NCI-H2029 (cell line): ENCODE data around the gene ZNF804B.
"Not testable (repeated sequence)": the region's sequence is repeated elsewhere in the genome, so short reads cannot be mapped to it uniquely, and the experiment has no call there.

ENCODE experiments used
- DNase-seq: peaks from one replicate; lab custom pipeline; 2025; lab: John Stamatoyannopoulos, UW

The ZNF804B gene

DNA sequence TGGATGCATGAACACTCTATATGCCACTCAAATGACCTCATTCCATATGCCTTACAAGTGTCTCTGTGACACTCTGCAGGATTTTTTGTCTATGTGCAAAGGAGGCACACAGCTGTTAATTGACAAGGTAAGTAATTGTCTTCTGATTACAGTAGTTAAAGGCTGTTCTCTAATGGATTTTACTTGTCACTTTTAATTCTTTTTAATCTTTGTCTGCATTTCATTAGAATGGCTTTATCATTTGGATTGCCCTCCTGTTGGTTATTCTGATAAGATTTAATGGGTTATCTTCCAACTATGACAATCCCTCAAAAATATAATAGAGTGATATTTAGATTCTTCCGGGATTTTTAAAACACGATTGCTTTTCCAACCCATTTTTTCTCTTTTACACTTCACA lies 326.1 kb downstream of the ZNF804B start:
- DNase-seq, result no peak

DNA sequence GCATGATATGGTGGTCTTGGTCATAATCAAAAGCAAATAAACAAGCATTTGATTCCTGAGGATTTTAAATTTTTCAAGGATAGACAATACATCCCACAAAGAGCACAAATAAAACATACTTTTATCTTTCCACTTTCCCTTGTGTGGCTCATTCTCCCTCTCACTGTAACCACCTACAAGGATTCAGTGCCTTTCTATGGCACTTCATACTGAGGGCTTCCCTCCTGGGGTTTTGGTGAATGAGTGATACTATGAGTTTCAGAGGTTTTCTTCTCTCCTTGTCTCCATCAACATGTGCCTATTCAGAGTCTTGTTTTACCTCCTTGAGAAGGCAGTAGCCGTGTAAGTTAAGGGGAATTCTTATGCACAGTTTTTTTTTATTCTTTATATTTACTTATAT lies 332.1 kb downstream of the ZNF804B start:
- no peak for DNase-seq

DNA sequence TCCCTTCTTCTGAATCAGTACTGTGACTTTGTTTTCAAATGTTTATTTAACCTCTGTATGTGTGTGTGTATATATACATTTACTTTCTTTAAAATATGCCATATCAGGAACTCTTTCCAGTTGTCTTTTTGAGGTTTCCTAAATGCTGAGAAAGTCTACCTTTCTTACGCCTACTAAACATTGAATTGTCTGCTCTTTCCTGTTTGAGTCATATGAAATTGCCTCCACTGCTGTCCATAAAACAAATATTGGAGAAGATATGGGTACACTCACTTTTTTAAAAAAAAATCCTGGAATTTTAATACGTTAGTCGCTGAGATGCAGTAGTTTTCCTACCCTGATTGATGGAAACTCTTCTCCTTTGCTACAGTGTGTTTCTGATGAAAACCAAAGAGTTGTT lies 334.8 kb downstream of the ZNF804B start:
- DNase-seq, result no peak

DNA sequence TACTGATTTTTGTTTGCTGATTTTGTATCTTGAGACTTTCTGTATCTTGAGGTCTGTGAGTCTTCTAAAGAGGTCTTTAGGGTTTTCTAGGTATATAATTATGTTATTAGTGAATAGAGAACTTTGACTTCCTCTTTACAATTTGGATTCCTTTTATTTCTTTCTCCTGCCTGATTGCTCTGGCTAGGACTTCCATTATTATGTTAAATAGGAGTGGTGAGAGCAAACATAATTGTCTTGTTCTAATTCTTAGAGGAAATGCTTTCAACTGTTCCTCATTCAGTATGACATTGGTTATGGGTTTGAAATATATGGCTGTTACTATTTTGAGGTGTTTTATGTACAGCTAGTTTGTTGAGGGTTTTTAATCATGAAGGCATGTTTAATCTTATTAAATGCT lies 344.1 kb downstream of the ZNF804B start:
- no peak for DNase-seq

DNA sequence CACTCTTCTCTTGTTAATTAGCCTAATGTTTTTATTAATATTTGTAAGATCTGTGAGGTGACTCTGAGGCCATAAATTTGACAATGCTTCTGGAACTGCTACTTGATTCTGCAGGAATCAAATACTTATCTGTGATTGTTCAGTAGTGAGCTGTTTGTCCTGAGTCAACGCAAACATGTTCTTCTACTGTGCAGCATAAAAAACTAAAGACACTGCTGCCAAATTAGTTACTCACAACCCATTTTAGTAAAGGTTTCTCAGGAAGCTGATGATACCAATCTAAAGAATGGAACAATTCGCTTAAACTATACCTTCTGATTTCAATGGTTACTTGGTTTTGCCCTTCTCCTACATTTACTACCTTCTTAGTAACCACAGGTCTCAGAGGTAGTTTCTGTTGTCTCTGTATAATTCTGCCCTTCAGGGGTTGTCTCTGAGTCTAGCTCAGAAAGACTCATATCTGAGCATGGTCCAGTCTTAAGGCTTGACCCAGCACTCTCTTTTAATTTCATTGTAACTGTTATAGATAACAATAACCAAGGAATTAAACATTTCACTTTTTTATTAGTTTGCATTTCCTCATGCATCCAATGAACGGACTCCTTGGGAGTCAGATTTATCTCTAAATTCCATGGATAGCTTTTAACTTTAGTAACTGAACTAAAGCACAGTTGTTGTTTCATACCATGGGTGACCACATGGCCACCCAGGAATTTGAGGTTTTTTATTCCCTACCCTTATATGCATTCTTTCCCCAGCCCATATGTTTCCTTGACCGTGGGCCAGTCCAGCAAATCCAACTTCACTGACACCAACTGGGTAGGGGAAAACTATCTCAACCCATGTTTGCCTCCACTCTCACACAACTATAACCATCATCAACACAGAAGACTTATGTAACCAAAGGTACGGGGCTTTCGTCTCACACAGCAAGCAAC lies 345.5 kb downstream of the ZNF804B start:
- DNase-seq, result no peak

DNA sequence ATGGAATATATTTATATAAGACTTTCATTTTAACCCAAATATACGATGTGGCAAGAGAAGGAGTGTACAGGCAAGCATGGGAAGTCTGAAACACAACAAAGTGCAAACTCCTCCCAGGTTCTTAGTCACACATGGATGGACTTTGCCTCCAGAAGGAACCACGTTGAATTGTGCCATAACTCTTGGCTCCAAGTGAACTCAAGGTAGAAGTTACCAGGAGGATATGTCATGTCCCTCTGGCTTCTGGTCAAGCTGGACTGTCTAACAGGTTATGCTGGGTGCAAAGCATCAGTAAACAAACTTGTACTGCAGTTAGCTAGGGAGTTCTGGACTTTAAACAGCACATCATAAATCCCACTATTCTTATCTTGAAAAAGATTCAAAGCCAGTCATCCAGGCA lies 364.4 kb downstream of the ZNF804B start:
- DNase-seq, result no peak

DNA sequence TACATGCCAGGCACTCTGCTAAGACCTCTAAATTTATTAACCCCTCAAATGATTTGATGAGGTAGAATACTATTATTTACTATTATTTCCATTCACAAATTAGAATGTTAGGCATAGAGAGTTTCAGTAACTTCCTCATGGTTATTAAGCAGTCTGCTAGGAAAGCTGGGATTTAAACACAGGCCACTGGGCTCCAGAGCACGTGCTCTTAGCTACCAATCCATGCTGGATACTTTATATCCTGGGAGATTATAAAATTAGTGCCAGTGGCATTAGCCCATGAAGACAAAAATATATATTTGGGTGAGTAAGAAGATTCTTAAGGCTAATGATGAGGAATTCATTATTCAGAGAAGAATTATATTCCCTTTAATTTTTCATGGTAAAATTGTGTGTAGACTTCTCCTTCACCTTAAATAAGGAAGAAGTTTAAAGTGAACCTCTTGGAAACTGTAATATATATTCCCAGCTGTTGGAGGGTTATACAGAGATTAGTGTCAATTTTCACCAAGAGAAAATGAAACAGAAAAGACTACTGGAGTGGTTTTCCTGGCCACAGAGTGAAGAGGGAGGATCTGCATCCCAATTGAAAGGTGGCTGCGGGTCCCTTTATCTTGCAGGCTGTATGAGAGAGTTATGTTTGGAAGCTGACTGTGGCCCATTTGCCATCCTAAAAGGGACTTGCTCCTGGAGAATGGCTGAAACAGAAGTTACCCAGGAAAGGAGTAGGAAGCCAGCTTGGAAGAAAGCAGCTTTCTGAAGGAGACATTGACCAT lies 370.3 kb downstream of the ZNF804B start:
- DNase-seq, result no peak

DNA sequence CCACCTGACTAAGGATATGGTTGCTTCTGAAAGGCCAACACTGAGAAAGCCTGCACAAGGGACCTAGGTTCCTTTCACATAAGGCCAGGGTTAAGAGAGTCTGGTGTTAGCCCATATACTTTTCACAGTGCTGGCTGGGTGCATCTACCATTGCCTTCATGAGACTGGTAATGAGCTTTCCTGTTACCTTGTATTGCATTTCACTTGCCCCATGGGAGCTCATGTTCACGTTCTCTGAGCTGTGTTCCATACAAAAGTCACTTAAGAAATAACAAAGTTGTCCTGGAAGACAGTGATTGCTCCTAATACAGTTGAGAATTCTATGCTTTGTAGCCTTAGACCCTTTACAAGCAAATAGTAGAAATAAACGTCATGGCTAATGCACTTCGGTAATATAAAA lies 373.9 kb downstream of the ZNF804B start:
- DNase-seq, result no peak

DNA sequence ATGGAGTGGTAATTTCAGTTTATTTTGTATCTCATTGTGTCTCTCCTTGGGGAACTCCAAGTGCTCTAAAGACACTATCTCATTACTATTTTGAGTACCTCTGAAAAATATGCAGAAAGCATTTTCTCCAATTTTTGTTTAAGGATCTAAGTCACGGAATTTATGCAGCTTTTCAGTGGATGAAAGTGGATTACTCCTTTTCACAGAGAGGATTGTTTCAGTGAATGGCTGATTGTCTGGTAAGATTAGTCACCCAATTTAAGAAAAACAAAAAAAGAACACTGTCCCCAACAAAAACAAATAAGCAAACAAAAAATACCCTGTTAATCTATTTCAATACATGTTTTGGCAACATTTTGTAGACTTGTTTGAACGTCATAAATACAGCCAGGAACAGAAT lies 374.3 kb downstream of the ZNF804B start:
- DNase-seq, result no peak

DNA sequence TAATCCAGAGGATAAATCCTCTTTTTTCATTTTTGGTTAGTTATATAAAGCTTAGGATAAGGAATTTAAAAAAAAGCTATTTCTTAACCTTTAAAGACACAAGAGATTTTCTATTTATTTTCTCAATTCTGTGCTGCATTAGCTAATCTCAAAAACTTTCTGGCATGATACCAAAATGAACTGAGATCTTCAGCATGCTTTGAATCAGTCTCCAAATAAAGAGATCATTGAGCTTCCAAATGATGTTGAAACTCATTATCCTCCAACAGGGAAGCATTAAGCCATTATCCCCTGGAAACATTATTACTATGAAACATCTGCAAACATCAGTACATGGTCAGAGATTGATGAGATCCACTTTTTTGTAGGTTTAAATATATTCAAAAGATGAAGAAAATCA lies 386.3 kb downstream of the ZNF804B start:
- DNase-seq, result no peak

DNA sequence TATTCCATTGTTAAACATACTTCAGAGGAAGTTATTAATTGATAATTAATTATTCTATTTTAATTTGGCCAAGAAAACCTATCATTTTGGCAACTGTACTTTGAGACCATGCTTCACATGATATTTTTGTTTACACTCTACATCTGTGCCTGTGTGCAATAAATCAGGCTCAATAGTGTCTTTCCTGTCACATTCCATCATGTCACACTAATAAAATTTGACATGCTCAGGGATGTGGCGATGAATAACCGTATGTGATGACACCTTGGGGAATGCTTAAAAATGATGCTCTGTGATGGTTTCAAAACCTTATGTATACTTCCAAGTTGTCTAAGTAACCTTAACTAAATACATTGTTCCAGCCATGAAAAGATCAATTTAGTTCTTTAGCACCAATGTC lies 400.6 kb downstream of the ZNF804B start:
- DNase-seq, result no peak

DNA sequence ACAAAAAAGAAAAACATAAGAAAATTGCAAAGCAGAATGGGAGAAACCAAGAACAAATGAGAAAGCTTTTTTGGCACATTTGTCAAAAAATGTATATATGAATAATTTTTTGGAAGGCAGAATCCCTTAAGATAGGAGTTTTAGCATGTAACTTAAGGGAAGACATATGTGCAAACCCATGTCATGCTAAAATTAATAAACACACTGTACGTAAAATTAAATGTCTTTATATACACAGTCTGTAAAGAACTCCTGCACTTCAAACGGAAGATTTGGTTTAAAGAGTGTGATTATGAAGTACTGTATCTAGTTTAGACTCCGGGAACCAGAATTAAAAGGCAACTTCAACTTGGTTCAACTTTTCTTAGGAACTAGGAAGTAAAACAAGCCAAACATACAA lies 405.9 kb downstream of the ZNF804B start:
- DNase-seq, result no peak

DNA sequence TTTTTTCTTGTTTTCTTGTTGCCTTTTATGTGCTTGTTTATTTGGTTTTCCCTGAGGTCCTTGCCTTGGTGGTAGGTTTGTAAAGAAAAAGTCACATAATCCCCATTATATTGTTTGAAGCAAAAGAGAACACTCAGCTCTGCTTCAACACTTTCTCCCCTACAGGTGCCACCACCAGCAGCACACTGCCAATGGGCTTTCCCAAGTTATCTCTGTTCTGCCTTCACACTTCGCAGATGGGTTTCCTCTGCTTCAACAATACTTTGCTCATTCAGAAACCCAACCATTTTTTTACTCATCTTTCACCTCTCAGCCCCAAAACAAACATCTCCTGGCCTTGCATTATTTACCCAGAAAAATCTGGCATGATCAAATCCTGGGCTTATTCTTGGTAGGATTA lies 411.1 kb downstream of the ZNF804B start:
- DNase-seq, result no peak

DNA sequence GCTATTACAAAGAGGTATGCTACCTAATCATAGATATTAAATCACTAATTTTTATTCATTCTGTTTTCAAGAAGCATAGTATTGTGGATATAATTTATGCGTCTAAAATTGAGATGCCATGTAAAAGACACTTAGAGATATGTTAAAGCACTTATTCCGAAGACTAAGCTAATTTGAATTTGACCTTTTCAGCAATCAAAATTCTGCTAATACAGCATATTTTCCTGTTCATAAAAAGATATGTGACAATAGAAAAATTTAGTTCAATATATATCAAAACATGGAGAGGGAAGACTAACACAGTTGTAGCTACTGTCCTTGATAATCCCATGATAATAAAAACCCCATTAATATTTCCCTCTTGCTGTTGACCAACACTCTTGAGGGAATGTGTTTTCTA lies 422.6 kb downstream of the ZNF804B start:
- DNase-seq, result no peak

DNA sequence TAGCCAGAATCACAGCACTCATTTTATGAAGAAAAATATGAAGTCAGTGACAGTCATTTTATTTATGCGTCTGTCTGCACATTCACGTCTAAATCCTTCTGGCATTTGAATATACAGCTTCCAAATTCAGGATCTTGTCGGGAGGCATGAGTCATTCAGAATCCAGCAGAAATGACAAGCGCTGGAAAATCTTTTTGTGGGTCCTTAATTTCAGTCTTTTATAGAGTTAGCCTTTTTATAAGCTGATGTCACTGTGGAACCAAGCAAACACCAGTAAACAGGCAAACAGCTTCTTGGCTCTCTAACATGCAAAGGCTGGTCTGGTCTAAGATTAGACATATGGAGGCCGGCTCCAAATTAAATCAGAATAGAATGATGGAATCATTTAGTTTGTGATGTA lies 424.2 kb downstream of the ZNF804B start:
- no peak for DNase-seq

DNA sequence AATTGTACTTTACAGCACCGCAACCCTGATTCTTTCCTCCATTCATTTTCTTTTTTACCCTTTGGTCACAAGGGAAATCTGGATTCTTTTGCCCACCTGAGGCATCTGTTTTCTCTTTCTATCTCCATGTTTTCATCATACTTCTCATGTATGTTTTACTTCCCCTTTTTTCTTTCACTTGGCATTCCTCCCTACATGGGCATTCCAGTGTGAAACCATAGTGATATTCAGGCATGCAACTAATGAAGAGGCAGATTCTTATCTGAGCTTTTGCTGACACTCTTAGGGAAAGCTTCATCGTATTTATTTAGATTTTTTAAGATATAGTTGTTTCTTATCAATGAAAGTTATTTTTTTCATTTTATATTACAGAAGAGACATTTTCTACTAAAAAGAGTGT lies 441.3 kb downstream of the ZNF804B start:
- DNase-seq, result no peak

DNA sequence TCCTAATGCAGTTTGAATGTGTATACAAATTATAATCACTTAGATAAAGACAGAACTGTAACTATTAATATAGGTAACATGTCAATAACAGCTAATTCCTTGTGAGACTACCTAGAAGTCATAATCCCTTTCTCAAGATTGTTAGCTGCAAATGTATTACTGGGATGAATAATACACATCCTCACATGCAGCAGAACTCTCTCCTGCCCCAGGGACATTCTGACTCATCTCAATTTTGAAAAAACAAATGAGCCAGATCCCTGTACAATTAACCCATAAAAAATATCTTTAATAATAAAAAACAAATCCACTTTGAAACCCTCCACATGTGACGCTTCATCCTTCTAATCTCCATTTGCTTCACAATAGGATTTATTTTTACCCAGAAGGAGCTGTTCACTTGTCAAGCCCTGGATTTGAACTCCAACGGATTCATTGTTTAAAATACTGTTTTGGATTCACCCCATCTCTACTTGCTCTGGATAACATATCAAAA lies 464.4 kb downstream of the ZNF804B start:
- no peak for DNase-seq

DNA sequence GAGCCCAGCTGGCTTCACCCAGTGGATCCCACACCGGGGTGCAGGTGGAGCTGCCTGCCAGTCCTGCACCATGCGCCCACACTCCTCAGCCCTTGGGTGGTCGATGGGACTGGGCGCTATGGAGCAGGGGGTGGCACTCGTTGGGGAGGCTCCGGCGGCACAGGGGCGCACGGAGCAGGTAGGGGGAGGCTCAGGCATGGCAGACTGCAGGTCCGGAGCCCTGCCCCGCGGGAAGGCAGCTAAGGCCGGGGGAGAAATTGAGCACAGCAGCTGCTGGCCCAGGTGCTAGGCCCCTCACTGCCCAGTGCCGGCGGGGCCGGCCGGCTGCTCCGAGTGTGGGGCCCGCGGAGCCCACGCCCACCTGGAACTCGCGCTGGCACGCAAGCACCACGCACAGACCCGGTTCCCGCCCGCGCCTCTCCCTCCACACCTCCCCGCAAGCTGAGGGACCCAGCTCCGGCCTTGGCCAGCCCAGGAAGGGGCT lies 469.2 kb downstream of the ZNF804B start:
- not testable (repeated sequence) for DNase-seq

DNA sequence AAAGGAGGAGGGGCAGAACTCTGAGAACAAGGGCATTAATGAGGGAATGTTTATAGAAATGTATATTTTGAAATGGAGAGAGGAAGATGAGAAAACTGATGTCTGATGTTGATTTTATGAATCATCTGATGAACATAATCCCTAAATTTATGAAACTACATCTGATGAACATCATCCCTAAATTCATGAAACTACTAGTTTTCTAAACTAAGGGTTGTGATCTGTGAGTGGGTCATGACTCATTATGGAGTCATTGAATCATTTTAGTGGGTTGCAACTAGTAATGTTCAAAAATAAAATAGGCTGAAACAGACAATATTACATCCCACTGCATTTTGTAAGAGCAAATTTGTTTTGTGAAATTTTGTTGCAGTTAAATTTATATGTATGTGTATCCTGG lies 478.7 kb downstream of the ZNF804B start:
- no peak for DNase-seq

DNA sequence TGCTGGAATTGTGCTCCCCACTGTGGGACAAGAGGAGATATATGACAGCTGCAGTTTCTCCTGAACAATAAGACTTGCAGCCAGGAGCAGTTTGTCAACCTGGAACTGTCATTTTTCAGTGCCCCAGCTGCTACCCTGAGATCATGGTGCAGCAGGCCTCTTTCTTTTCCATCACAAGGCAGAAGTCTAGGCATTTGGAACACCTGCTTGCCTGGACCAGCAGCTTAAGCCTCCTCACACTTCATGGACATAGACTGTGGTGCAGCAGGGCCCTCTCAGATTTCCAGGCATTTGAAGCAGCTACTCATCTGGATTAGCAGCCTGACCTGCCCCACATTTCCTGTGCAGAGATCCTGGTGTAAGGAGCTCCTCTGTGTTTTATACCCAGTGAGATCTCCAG lies 486.7 kb downstream of the ZNF804B start:
- no peak for DNase-seq

DNA sequence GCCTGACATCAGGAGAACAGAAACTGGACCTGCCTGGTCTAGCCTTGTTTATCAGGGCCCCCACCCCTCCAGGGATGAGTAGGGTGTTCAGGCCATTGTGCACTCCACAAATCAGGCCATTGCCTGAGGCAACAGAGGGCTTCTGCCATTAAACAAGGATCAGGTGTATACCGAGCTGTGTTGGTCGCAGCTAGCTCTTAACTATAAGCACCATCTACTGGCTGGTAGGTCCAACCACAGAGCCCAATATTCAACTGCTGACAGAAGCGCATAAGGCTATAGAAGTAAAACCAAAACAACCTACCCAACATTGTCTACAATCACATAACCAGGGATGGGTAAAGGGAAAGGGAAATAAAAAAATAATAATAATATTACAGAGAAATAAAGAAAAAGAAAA lies 487.7 kb downstream of the ZNF804B start:
- DNase-seq, result no peak

DNA sequence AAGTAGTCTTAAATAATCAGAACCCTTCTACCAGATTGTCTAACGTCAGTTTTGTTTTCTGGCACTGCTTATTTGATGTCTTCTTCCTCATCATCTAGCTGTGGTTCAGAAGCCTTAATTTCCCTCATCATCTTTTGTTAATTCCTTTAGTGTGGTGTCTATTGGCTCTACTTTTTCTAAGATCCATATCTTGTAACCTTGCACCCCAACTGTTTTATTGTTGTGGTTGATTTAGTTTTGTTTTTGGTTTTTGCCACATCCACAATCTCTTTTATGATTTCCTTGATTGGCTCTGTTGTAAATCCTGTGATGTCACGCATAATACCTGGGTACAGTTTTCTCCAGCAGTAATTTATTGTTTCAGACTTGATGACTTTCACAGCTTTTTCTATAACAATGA lies 499.6 kb downstream of the ZNF804B start:
- no peak for DNase-seq

DNA sequence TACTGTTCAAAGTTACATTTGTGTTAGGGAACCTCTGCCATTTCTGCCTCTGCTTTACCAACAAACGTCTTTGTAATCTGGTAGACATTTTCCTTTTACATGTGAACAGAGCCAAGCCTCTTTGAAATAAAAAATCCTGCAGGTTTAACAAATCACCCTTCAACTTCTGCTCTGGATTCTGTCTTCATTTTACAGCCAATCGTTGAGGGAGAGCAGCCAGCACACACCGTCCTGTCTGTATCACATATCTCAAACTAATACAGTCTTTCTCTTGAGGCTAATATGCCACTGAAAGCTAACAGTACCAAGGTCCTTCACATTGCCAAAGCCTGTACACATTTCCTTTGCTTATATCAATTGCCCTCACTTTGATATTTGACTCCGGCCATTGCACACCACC lies 504.6 kb downstream of the ZNF804B start:
- DNase-seq, result no peak
